HepG2 (cell line): ENCODE results near the gene MMP25. TPM values are rescaled to one million over a fixed set of nuclear protein-coding genes. Genes with fewer than 3 reads are reported as not detected.

Experiments
- AKNA ChIP-seq: sonication (generic); formaldehyde crosslinking; IDR thresholded peaks from 2 replicates; pipeline ENCODE4 v1.4.0; 2020; ENCODE audit warnings: missing genetic modification reagents, borderline replicate concordance
- GFI1 ChIP-seq: sonication (generic); formaldehyde crosslinking; IDR thresholded peaks from 2 replicates; pipeline ENCODE4 v1.5.0; 2020; ENCODE audit warnings: missing genetic modification reagents, mild to moderate bottlenecking, borderline replicate concordance
- KAT8 ChIP-seq: IDR thresholded peaks from 2 replicates; pipeline ENCODE4 v1.6.1; 2016; ENCODE audit warnings: missing genetic modification reagents, missing compliant biosample characterization
- LCORL ChIP-seq, 2 experiments: fragments of 450-650 bp in 1 of 2; sonication (generic) in 1 of 2; formaldehyde crosslinking in 1 of 2; IDR thresholded peaks; 2 replicates each; pipeline versions ENCODE4 v1.5.0 to v1.6.1; 2017 to 2020; ENCODE audit warnings: antibody characterized with exemption in 1 of 2, missing genetic modification reagents in 1 of 2
- NR2C2 ChIP-seq: sonication (generic); formaldehyde crosslinking; IDR thresholded peaks from 2 replicates; pipeline ENCODE4 v1.4.0; 2020; ENCODE audit warnings: missing genetic modification reagents, mild to moderate bottlenecking, moderate library complexity, borderline replicate concordance
- RFX5 ChIP-seq: IDR thresholded peaks from 2 replicates; pipeline ENCODE4 v1.6.1; 2011; ENCODE audit warnings: low read depth, low read length, improper control_type of control experiment
- ZNF3 ChIP-seq: IDR thresholded peaks from 2 replicates; pipeline ENCODE4 v1.7.0; 2017; ENCODE audit warnings: inconsistent platforms
- ZNF318 ChIP-seq: sonication (generic); formaldehyde crosslinking; IDR thresholded peaks from 2 replicates; pipeline ENCODE4 v1.4.0; 2020; ENCODE audit warnings: mild to moderate bottlenecking, missing genetic modification reagents
- ZNF572 ChIP-seq: sonication (generic); formaldehyde crosslinking; IDR thresholded peaks from 2 replicates; pipeline ENCODE4 v1.5.1; 2020; ENCODE audit warnings: mild to moderate bottlenecking, missing genetic modification reagents
- ZNF780A ChIP-seq: sonication (generic); formaldehyde crosslinking; IDR thresholded peaks from 2 replicates; pipeline ENCODE4 v1.8.0; 2022; ENCODE audit warnings: mild to moderate bottlenecking, missing genetic modification reagents, moderate library complexity
- ZNF788 ChIP-seq: sonication (generic); formaldehyde crosslinking; IDR thresholded peaks from 2 replicates; pipeline ENCODE4 v1.5.0; 2020; ENCODE audit warnings: mild to moderate bottlenecking, missing genetic modification reagents, borderline replicate concordance
- polyA plus RNA-seq, 8 experiments: library from polyadenylated mRNA; depleted of rRNA in 3 of 8; stranded (reverse) in 7 of 8; unstranded in 1 of 8; fragments of >200 nt; fragmentation: Illumina TruSeq in 4 of 8; extraction: Trizol in 4 of 8; gene quantifications; 2 replicates each; pipeline versions ENCODE4 v1.2.1 to v1.2.3, GENCODE V29; 2011 to 2016; ENCODE audit warnings: low read depth in 4 of 8, missing spikeins in 1 of 8, mixed read lengths in 1 of 8; ENCODE audit not compliant: insufficient read depth in 1 of 8
- total RNA-seq, 5 experiments: library from RNA; depleted of rRNA; stranded (reverse); fragments of >200 nt; fragmentation: Illumina TruSeq; extraction: Trizol; gene quantifications; 2 replicates each; pipeline ENCODE4 v1.2.3, GENCODE V29; 2016; ENCODE audit warnings: low read depth in 1 of 5

Gene MMP25
- total and polyA plus RNA-seq, 2 of the 13 experiments (the other 11 are each of a cell fraction or from before 2014, with no cell fraction given): 0.04 to 0.08 TPM

DNA sequence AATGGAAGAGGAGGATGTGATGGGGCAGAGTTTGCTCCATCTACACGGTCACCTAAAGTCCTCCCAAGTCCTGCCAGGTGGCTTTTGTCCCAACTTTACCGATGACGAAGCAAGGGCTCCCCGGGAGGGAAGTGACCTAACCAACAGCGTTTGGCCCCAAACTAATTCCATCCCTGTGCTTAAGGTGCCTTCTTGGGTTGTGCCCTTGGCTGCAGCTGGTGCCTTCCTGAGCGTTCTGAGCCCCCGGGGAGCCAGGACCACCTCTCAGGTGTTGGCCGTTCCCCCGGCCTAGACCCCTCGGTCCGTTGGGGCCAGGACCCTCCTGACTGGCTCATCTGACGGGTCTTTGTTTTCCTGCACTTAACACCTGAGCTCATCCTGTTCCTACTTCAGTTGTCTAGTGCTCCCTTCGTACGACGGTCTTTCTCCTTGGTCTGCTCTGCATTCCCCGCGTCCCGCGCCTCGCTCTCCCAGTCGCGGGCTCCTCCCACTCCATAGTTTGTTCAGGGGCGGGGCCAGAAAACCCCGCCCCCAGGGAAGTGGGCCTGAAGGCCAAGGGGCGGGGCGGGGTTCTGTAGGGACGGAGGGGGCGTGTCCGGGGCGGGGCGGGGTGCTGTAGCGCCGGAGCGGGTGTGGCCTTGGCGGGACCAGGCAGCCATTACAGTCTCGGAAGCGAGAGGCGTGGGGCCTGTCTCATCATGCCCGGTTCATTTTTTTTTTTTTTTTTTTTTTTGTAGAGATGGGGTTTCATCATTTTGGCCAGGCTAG lies 53.6 kb downstream of the MMP25 start (continued):
- TF ChIP-seq AKNA (CRISPR knock-in tag) (no peak), LCORL (IDR thresholded peaks at IDR 0.05) (no peak), LCORL (CRISPR knock-in tag; IDR thresholded peaks at IDR 0.05) (0 out of 2 replicates have a peak, but pooled peaks have one; percentile 43), KAT8 (CRISPR knock-in tag) (no peak), ZNF3 (CRISPR knock-in tag) (no peak), NR2C2 (no peak), RFX5 (no peak), ZNF318 (CRISPR knock-in tag) (no peak), ZNF572 (CRISPR knock-in tag) (0 out of 2 replicates have a peak, but pooled peaks have one; percentile 16), ZNF780A (no peak), ZNF788 (CRISPR knock-in tag) (peak; percentile 37; the same call in 1 of the 2 replicates), GFI1 (CRISPR knock-in tag) (no peak)
